GM12878 (cell line): ENCODE data around the gene NDUFB2. TPM values are rescaled to one million over a fixed set of nuclear protein-coding genes. Genes with fewer than 3 reads are reported as not detected.
A peak's percentile ranks its signal among the peaks of the same experiment; 100 is the strongest.

ENCODE experiments used
- ATAC-seq: fragments of 200-7000 bp; cut with Tn5 transposase; 3 replicates; pipeline ENCODE4 v1.9.1; 2020; ENCODE audit warnings: mild to moderate bottlenecking, moderate library complexity
- BruUV-seq: library from RNA; stranded (reverse); fragments of 400-500 nt; replicated peaks from 2 replicates; lab custom pipeline; 2021; lab: Mats Ljungman, UMichigan
- CTCF ChIA-PET: fragments of 300-600 bp; sonication (Branson Sonifier 250); formaldehyde crosslinking; extraction: SDS; loops from one replicate; lab custom pipeline; 2021; ENCODE audit warnings: inconsistent platforms; lab: Yijun Ruan, JAX
- POLR2A ChIA-PET: fragments of 350-600 bp; formaldehyde crosslinking; extraction: SDS; loops from one replicate; lab custom pipeline; 2021; ENCODE audit warnings: inconsistent platforms; lab: Charles Lee
- RAD21 ChIA-PET: fragments of 300-600 bp; sonication (Branson Sonifier 250); formaldehyde crosslinking; loops from one replicate; lab custom pipeline; 2023; ENCODE audit warnings: antibody characterized with exemption; ENCODE audit not compliant: unreplicated experiment; lab: Charles Lee
- SMC1A ChIA-PET: fragments of 300-600 bp; sonication (Branson Sonifier 250); formaldehyde crosslinking; loops from one replicate; lab custom pipeline; 2023; ENCODE audit not compliant: unreplicated experiment, uncharacterized antibody; lab: Charles Lee
- DNase-seq: peaks from one replicate; pipeline ENCODE4 v3.0.0-alpha.2; 2011; ENCODE audit warnings: low read depth, low spot score
- FAIRE-seq: peaks from 3 replicates; lab custom pipeline; 2011; peaks lifted over from hg19 to GRCh38; lab: Jason Lieb, UNC
- H2AFZ ChIP-seq: 2 replicates; pipeline ENCODE4 v1.6.0; 2011; ENCODE audit warnings: low read depth, low read length, control low read depth; ENCODE audit not compliant: control insufficient read depth
- H3K27ac ChIP-seq: 2 replicates; pipeline ENCODE4 v1.5.1; 2011; ENCODE audit warnings: control low read depth; ENCODE audit not compliant: control insufficient read depth, insufficient read depth
- H3K27me3 ChIP-seq, 2 experiments: replicated peaks in 1 of 2; 2 replicates each; pipeline versions ENCODE4 v1.6.0 to v1.6.1; 2011; ENCODE audit warnings: low read length in 1 of 2; ENCODE audit not compliant: control insufficient read depth in 2 of 2, insufficient read depth in 2 of 2
- H3K36me3 ChIP-seq, 2 experiments: 2 replicates each; pipeline ENCODE4 v1.5.1; 2011; ENCODE audit warnings: low read length in 1 of 2; ENCODE audit not compliant: control insufficient read depth in 2 of 2, insufficient read depth in 2 of 2
- H3K4me1 ChIP-seq: 2 replicates; pipeline ENCODE4 v1.6.1; 2011; ENCODE audit warnings: mild to moderate bottlenecking, low read length, moderate library complexity, mixed read lengths; ENCODE audit not compliant: control insufficient read depth, insufficient read depth
- H3K4me2 ChIP-seq: 2 replicates; pipeline ENCODE4 v1.6.0; 2011; ENCODE audit warnings: control low read depth; ENCODE audit not compliant: control insufficient read depth, insufficient read depth
- H3K4me3 ChIP-seq: fragments of 200-600 bp; sonication (generic); 2 replicates; pipeline ENCODE4 v1.5.1; 2016
- H3K79me2 ChIP-seq: 2 replicates; pipeline ENCODE4 v1.6.0; 2011; ENCODE audit warnings: low read length; ENCODE audit not compliant: control insufficient read depth, insufficient read depth
- H3K9ac ChIP-seq: 2 replicates; pipeline ENCODE4 v1.8.0; 2011; ENCODE audit warnings: low read length, control low read depth, mixed read lengths; ENCODE audit not compliant: control insufficient read depth, insufficient read depth
- H3K9me3 ChIP-seq: replicated peaks from 3 replicates; pipeline ENCODE4 v1.5.1; 2011; ENCODE audit warnings: mild to moderate bottlenecking, low read length; ENCODE audit not compliant: control insufficient read depth, insufficient read depth
- H4K20me1 ChIP-seq: 2 replicates; pipeline ENCODE4 v1.6.0; 2011; ENCODE audit not compliant: control insufficient read depth, insufficient read depth
- CREM ChIP-seq: IDR thresholded peaks from 2 replicates; pipeline ENCODE4 v1.6.1; 2014; ENCODE audit warnings: antibody characterized with exemption, low read depth
- CTCF ChIP-seq, 3 experiments: IDR thresholded peaks in 2 of 3; conservative IDR thresholded peaks in 1 of 3; 2 replicates each; pipeline ENCODE4 v1.5.1; 2011; ENCODE audit warnings: low read depth in 3 of 3, low read length in 3 of 3, mild to moderate bottlenecking in 3 of 3, control low read depth in 2 of 3, moderate library complexity in 2 of 3, inconsistent platforms in 1 of 3, mixed read lengths in 1 of 3; ENCODE audit not compliant: control insufficient read depth in 2 of 3, insufficient read depth in 1 of 3; ENCODE audit errors: extremely low read depth in 1 of 3
- GABPA ChIP-seq: IDR thresholded peaks from 2 replicates; pipeline ENCODE4 v1.6.1; 2014; ENCODE audit warnings: antibody characterized with exemption, low read depth, mild to moderate bottlenecking, inconsistent platforms
- RAD21 ChIP-seq: IDR thresholded peaks from 2 replicates; pipeline ENCODE4 v1.6.1; 2011; ENCODE audit warnings: mild to moderate bottlenecking, low read depth, low read length, moderate library complexity; ENCODE audit not compliant: insufficient read depth
- SMC3 ChIP-seq: IDR thresholded peaks from 2 replicates; pipeline ENCODE4 v1.6.1; 2011; ENCODE audit warnings: low read length, improper control_type of control experiment, borderline replicate concordance
- SRF ChIP-seq, 2 experiments: IDR thresholded peaks; 2 replicates each; pipeline ENCODE4 v1.6.1; 2011; ENCODE audit warnings: low read depth in 2 of 2, low read length in 2 of 2, mild to moderate bottlenecking in 1 of 2, moderate library complexity in 1 of 2
- YY1 ChIP-seq: IDR thresholded peaks from 2 replicates; pipeline ENCODE4 v1.6.1; 2011; ENCODE audit warnings: low read depth, mild to moderate bottlenecking, low read length
- WGBS: methylation state at CpG from one replicate; pipeline ENCODE4 v1.1.6; 2016; ENCODE audit warnings: low lambda C conversion rate; ENCODE audit not compliant: insufficient replicate concordance, insufficient coverage; ENCODE audit errors: missing lambda C conversion rate; 5-methylcytosine and 5-hydroxymethylcytosine counted together
- in situ Hi-C: fragments of 300-500 bp; cut with MboI; formaldehyde crosslinking; loops from 9 replicates; pipeline ENCODE4 v1.14.3; 2018; ENCODE audit warnings: mixed read lengths
- intact Hi-C: fragments of 100-400 bp; cut with micrococcal nuclease; formaldehyde crosslinking; loops from one replicate; pipeline ENCODE4 v1.14.2; 2022; ENCODE audit not compliant: unreplicated experiment
- polyA plus RNA-seq, 11 experiments: library from polyadenylated mRNA; depleted of rRNA in 4 of 11; unstranded in 6 of 11; stranded (reverse) in 5 of 11; fragments of >200 nt; fragmentation: Nextera tagmentation in 4 of 11; fragmentation: Illumina TruSeq in 1 of 11; extraction: Ambion mirVana in 4 of 11; extraction: Trizol in 1 of 11; gene quantifications; 1 replicate in 1 of 11; 2 replicates in 10 of 11; pipeline versions ENCODE4 v1.2.1 to v1.2.3, GENCODE V29; 2011 to 2016; ENCODE audit warnings: inconsistent platforms in 2 of 11, missing spikeins in 2 of 11, low read depth in 1 of 11
- total RNA-seq, 4 experiments: library from RNA; depleted of rRNA in 3 of 4; stranded (reverse); fragments of >200 nt in 3 of 4; fragmentation: Illumina TruSeq in 1 of 4; extraction: Trizol in 1 of 4; gene quantifications; 2 replicates each; pipeline versions ENCODE4 v1.2.1 to v1.2.3, GENCODE V29; 2013 to 2021

The NDUFB2 gene
- total and polyA plus RNA-seq, 10 of the 15 experiments (the other 5 are each of a cell fraction or from before 2014, with no cell fraction given) = 109 to 1,236 (median 323) TPM

GRCh38 chr7:140724706-140725105 lies 28.2 kb downstream of the NDUFB2 start:
- no peak for ATAC-seq

GRCh38 chr7:140726281-140726680 lies 29.8 kb downstream of the NDUFB2 start:
- no peak for DNase-seq
- ChIA-PET RAD21 (interaction anchor here (0.6 to 1.5 kb wide), 3 partner anchors 50 to 289 kb away, joined by 3 to 5 read pairs (median 3); partner anchors contain the start of gene MRPS33), SMC1A (interaction anchor here (0.6 to 1.3 kb wide), 8 partner anchors 12 to 443 kb away, joined by 3 to 5 read pairs (median 4); partner anchors contain the start of gene NDUFB2), POLR2A (interaction anchor here (0.6 kb wide), 1 partner anchor 387 kb away, joined by 4 read pairs; no protein-coding TSS in a partner anchor), CTCF (interaction anchor here (0.6 to 1.9 kb wide), 8 partner anchors 9 to 1036 kb away, joined by 3 to 10 read pairs (median 5); partner anchors contain the start of gene MRPS33)
- TF ChIP-seq SRF (IDR thresholded peaks at IDR 0.05; ENCODE audit: low read depth in 2 of 2, low read length in 2 of 2) (no peak), CTCF (IDR thresholded peaks at IDR 0.05 in 2 of 3, conservative IDR thresholded peaks at IDR 0.05 in 1 of 3; ENCODE audit: control insufficient read depth in 2 of 3, extremely low read depth in 1 of 3, insufficient read depth in 1 of 3, low read depth in 3 of 3, low read length in 3 of 3) (peak; percentile 16 to 31 (median 29); a peak in 4 of 6 replicates), SMC3 (peak; percentile 17; the same call in 1 of the 2 replicates), RAD21 (peak; percentile 34; the same call in 1 of the 2 replicates), CREM (no peak), YY1 (0 out of 2 replicates have a peak, but pooled peaks have one; percentile 11)
- Histone ChIP-seq H4K20me1 (no peaks in the 10 kb centered on the region; the same call in 1 of the 2 replicates), H3K4me2 (no peak overlapping the region), H3K4me1 (no peaks in the 10 kb centered on the region), H3K9ac (no peak overlapping the region), H2AFZ (no peak overlapping the region), H3K9me3 (no peaks in the 10 kb centered on the region), H3K27me3 (no peaks in the 10 kb centered on the region), H3K27ac (no peak overlapping the region), H3K4me3 (no peak overlapping the region), H3K36me3 (no peaks in the 10 kb centered on the region), H3K79me2 (no peaks in the 10 kb centered on the region)
- peak; percentile 7 for FAIRE-seq
- BruUV-seq = no TSS peak
- no peak for ATAC-seq
- WGBS = 72% methylated on average over 2 of the region's 2 CpGs
- intact Hi-C loops (no loop called here), in situ Hi-C loops (no loop called here)

More at GRCh38 chr7:140724706-140725105, 28.2 kb downstream of the NDUFB2 start:
- Histone ChIP-seq H3K4me1 (no peaks in the 10 kb centered on the region; the same call in 1 of the 2 replicates), H3K4me2 (no peak overlapping the region), H3K9me3 (no peaks in the 10 kb centered on the region), H4K20me1 (no peaks in the 10 kb centered on the region; the same call in 1 of the 2 replicates), H3K4me3 (no peak overlapping the region), H3K36me3 (no peaks in the 10 kb centered on the region), H2AFZ (no peak overlapping the region), H3K27ac (no peak overlapping the region), H3K9ac (no peak overlapping the region), H3K27me3 (no peaks in the 10 kb centered on the region), H3K79me2 (no peaks in the 10 kb centered on the region)
- CTCF ChIA-PET = interaction anchor here (0.9 kb wide), 1 partner anchor 15 kb away, joined by 4 read pairs; no protein-coding TSS in a partner anchor
- BruUV-seq = TSS peak; percentile 6
- SMC1A ChIA-PET = interaction anchor here (0.6 kb wide), 1 partner anchor 182 kb away, joined by 4 read pairs; no protein-coding TSS in a partner anchor
- WGBS = 93% methylated on average over 1 of the region's 1 CpG
- in situ Hi-C loops = no loop called here
- POLR2A ChIA-PET = no interaction called here
- FAIRE-seq (no peak), DNase-seq (no peak)
- RAD21 ChIA-PET = no interaction called here
- intact Hi-C loops = no loop called here
- no peak for TF ChIP-seq GABPA
